ENCODE data around the gene UGT1A8. TPM values are rescaled to one million over a fixed set of nuclear protein-coding genes. Genes with fewer than 3 reads are reported as not detected.

Gene UGT1A8
- total and polyA plus RNA-seq, 12 donors, result 0.11 TPM; not detected in 11

- Histone ChIP-seq H3K27me3 (peaks cover 0 to 26% (median 0%) of the 10 kb centered on the region in 7 donors), H3K27ac (no peak overlapping the region), H3K9me3 (peaks cover 0 to 9% (median 0%) of the 10 kb centered on the region in 11 donors), H3K4me3 (no peak overlapping the region), H3K36me3 (no peaks in the 10 kb centered on the region), H3K4me1 (no peaks in the 10 kb centered on the region)
- 78 to 83% methylated on average over 18 of the region's 18 CpGs for WGBS, 2 donors
- ATAC-seq (no peak), DNase-seq (no peak)
- TF ChIP-seq CTCF (IDR thresholded peaks at IDR 0.05), result no peak
- intact Hi-C loops (cut with DNase I), result no loop called here
Measured at GRCh38 chr2:233819884-233820773, 202.7 kb downstream of the UGT1A8 start.

- ATAC-seq, result no peak
- DNase-seq, result no peak
- intact Hi-C loops (cut with DNase I), result no loop called here
- H3K27me3 ChIP-seq, result peaks cover 0 to 25% (median 0%) of the 10 kb centered on the region in 7 donors
- H3K36me3 ChIP-seq, result no peaks in the 10 kb centered on the region
- WGBS, 2 donors, result 75% methylated on average over 6 of the region's 6 CpGs
- no peak for TF ChIP-seq CTCF (IDR thresholded peaks at IDR 0.05)
- peaks cover 0 to 9% (median 0%) of the 10 kb centered on the region in 11 donors for H3K9me3 ChIP-seq
- H3K4me1 ChIP-seq, result no peaks in the 10 kb centered on the region
- H3K4me3 ChIP-seq, result no peak overlapping the region
- no peak overlapping the region for H3K27ac ChIP-seq
Measured at GRCh38 chr2:233820774-233821105, 203.3 kb downstream of the UGT1A8 start.

GRCh38 chr2:233821196-233821595, 203.8 kb downstream of the UGT1A8 start:
- peaks cover 0 to 7% (median 0%) of the 10 kb centered on the region in 11 donors for H3K9me3 ChIP-seq
- H3K27me3 ChIP-seq, result peaks cover 0 to 25% (median 0%) of the 10 kb centered on the region in 7 donors
- WGBS, 2 donors, result 86 to 90% methylated on average over 3 of the region's 3 CpGs
- ATAC-seq (no peak), DNase-seq (no peak)
- H3K4me1 ChIP-seq, result no peaks in the 10 kb centered on the region
- intact Hi-C loops (cut with DNase I), result no loop called here
- no peak overlapping the region for H3K4me3 ChIP-seq
- no peaks in the 10 kb centered on the region for H3K36me3 ChIP-seq
- H3K27ac ChIP-seq, result no peak overlapping the region
- no peak for TF ChIP-seq CTCF (IDR thresholded peaks at IDR 0.05)

GRCh38 chr2:233821709-233822100, 204.3 kb downstream of the UGT1A8 start:
- Histone ChIP-seq H3K4me3 (no peak overlapping the region), H3K9me3 (peaks cover 0 to 8% (median 0%) of the 10 kb centered on the region in 11 donors), H3K27me3 (peaks cover 0 to 23% (median 0%) of the 10 kb centered on the region in 7 donors), H3K36me3 (no peaks in the 10 kb centered on the region), H3K4me1 (no peaks in the 10 kb centered on the region), H3K27ac (no peak overlapping the region)
- WGBS, 2 donors, result 91 to 94% methylated on average over 8 of the region's 8 CpGs
- intact Hi-C loops (cut with DNase I), result no loop called here
- TF ChIP-seq CTCF (IDR thresholded peaks at IDR 0.05), result no peak
- DNase-seq (no peak), ATAC-seq (no peak)

Data from heart right ventricle (tissue), 16 donors.